T-cell (primary cell): ENCODE data around the gene LRP5. TPM values are rescaled to one million over a fixed set of nuclear protein-coding genes. Genes with fewer than 3 reads are reported as not detected.

ENCODE experiments used
- ATAC-seq, 4 experiments: fragments of 200-7000 bp in 3 of 4; fragments of 150-1000 bp in 1 of 4; cut with Tn5 transposase; replicated peaks in 1 of 4; 1 replicate in 3 of 4; 2 replicates in 1 of 4; pipeline ENCODE4 v1.10.0; 2021; ENCODE audit warnings: moderate library complexity in 3 of 4, mild to moderate bottlenecking in 2 of 4, moderate number of reproducible peaks in 1 of 4
- CTCF ChIA-PET, 2 donors: fragments of 300-600 bp; sonication (Branson Sonifier 250); formaldehyde crosslinking; loops; one replicate each; lab custom pipeline; 2022; ENCODE audit warnings: antibody characterized with exemption in 2 of 2; lab: Charles Lee
- POLR2A ChIA-PET, 2 donors: fragments of 300-600 bp; sonication (Branson Sonifier 250); formaldehyde crosslinking; loops; one replicate each; lab custom pipeline; 2022; ENCODE audit warnings: antibody characterized with exemption in 2 of 2; lab: Charles Lee
- DNase-seq, 35 experiments: peaks; one replicate each; pipeline versions ENCODE4 v3.0.0 to v3.0.0-alpha.2; 2013 to 2023
- H3K27ac ChIP-seq: one replicate; pipeline ENCODE4 v1.5.1; 2013; ENCODE audit warnings: low read length
- H3K27me3 ChIP-seq, 2 experiments: replicated peaks in 1 of 2; 1 replicate in 1 of 2; 2 replicates in 1 of 2; pipeline versions ENCODE4 v1.6.1 to v1.7.0; 2013; ENCODE audit warnings: low read length in 1 of 2, mixed read lengths in 1 of 2; ENCODE audit not compliant: control insufficient read depth in 2 of 2, insufficient read depth in 2 of 2; ENCODE audit errors: extremely low read depth in 1 of 2
- H3K36me3 ChIP-seq, 2 donors: 1 replicate in 1 of 2; 2 replicates in 1 of 2; pipeline versions ENCODE4 v1.6.1 to v1.7.0; 2013; ENCODE audit warnings: low read length in 1 of 2; ENCODE audit not compliant: control insufficient read depth in 2 of 2, insufficient read depth in 1 of 2; ENCODE audit errors: extremely low read depth in 1 of 2
- H3K4me1 ChIP-seq, 2 experiments: 1 replicate in 1 of 2; 2 replicates in 1 of 2; pipeline versions ENCODE4 v1.6.1 to v1.7.0; 2013; ENCODE audit warnings: low read length in 2 of 2, mixed read lengths in 1 of 2; ENCODE audit not compliant: insufficient read depth in 2 of 2, control insufficient read depth in 1 of 2; ENCODE audit errors: extremely low read depth in 1 of 2
- H3K4me3 ChIP-seq, 2 donors: 1 replicate in 1 of 2; 2 replicates in 1 of 2; pipeline versions ENCODE4 v1.5.1 to v1.7.0; 2013; ENCODE audit warnings: mild to moderate bottlenecking in 2 of 2, low read length in 1 of 2, moderate library complexity in 1 of 2; ENCODE audit not compliant: control insufficient read depth in 1 of 2; ENCODE audit errors: extremely low read depth in 1 of 2
- H3K9me3 ChIP-seq: 2 replicates; pipeline ENCODE4 v1.7.0; 2013
- H3K27ac Mint-ChIP-seq, 2 donors: one replicate each; pipeline ENCODE4 v1.8.0; 2020 to 2021; ENCODE audit warnings: mild to moderate bottlenecking in 2 of 2, mixed read lengths in 2 of 2
- H3K27me3 Mint-ChIP-seq, 2 donors: one replicate each; pipeline ENCODE4 v1.8.0; 2021 to 2022; ENCODE audit warnings: mixed read lengths in 2 of 2
- H3K36me3 Mint-ChIP-seq: one replicate; pipeline ENCODE4 v1.8.0; 2021; ENCODE audit warnings: mixed read lengths
- H3K4me1 Mint-ChIP-seq, 3 donors: one replicate each; pipeline ENCODE4 v1.8.0; 2020 to 2022; ENCODE audit warnings: mixed read lengths in 3 of 3, mild to moderate bottlenecking in 1 of 3
- H3K4me3 Mint-ChIP-seq, 3 donors: one replicate each; pipeline ENCODE4 v1.8.0; 2020 to 2022; ENCODE audit warnings: mild to moderate bottlenecking in 3 of 3, mixed read lengths in 3 of 3, moderate library complexity in 3 of 3
- H3K9me3 Mint-ChIP-seq, 3 donors: one replicate each; pipeline ENCODE4 v1.8.0; 2020 to 2022; ENCODE audit warnings: mixed read lengths in 3 of 3
- WGBS: methylation state at CpG from one replicate; pipeline ENCODE4 v1.1.5; 2013; ENCODE audit warnings: missing lambda C conversion rate; ENCODE audit not compliant: insufficient coverage; 5-methylcytosine and 5-hydroxymethylcytosine counted together
- total RNA-seq, 35 experiments: library from RNA in 6 of 35; stranded (reverse) in 6 of 35; fragments of 120-200 nt in 1 of 35; gene quantifications; one replicate each; pipeline versions ENCODE4 v1.2.1 to v1.2.4 and lab custom pipeline; 2013 to 2026

Gene LRP5
- total RNA-seq, 5 donors from 2014 or later (not counting 1 experiment from before 2014, with no cell fraction given) = 1.8 to 11.3 (median 7.0) TPM

DNA sequence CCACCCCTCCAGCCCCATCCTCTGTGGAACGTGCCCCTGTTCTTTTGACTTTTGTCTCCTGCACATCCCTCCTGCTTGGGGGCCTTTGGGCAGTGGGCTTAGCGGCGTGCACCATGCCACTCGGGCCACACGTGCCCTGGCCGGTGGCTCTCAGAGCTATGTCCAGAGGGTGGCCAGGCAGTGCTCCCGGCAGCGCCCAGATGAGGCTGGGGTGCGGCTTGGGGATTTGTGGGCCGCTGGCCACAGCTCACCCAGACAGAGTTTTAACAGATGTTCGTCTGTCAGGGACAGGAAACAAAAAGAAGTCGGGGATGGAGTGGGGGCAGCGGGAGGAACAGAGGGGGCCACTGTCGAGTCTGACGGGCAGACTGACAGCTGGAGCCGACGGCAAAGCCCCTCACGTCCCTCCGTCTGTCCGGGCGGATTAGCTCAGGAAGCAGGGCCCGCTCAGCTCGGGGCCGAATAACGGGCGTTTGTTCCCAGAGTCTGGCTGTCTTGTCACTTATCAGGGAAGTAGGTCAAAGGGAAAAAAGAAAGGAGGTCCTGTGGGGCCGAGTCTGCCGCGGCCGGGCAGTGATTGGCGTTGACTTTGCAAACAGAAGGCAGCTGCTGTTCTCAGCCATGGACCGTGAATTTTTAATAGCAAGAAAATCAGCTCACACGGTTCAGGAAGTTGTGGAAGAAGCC lies 61.6 kb downstream of the LRP5 start:
- POLR2A ChIA-PET = no interaction called here
- H3K4me3 ChIP-seq = no peak overlapping the region
- H3K36me3 ChIP-seq = peaks cover 0 to 2% of the 10 kb centered on the region in 2 donors
- Mint-ChIP-seq H3K9me3 (no peaks in the 10 kb centered on the region), H3K27me3 (no peaks in the 10 kb centered on the region), H3K36me3 (no peaks in the 10 kb centered on the region), H3K27ac (no peak overlapping the region), H3K4me1 (peaks cover 0 to 11% (median 2%) of the 10 kb centered on the region in 3 donors), H3K4me3 (no peak overlapping the region)
- no peak overlapping the region for H3K27ac ChIP-seq
- DNase-seq (no peak), ATAC-seq (no peak)
- 63% methylated on average over 28 of the region's 33 CpGs for WGBS
- CTCF ChIA-PET = no interaction called here
- no peaks in the 10 kb centered on the region for H3K9me3 ChIP-seq
- peaks cover 0 to 16% of the 10 kb centered on the region in 2 experiments for H3K27me3 ChIP-seq
- no peaks in the 10 kb centered on the region for H3K4me1 ChIP-seq

DNA sequence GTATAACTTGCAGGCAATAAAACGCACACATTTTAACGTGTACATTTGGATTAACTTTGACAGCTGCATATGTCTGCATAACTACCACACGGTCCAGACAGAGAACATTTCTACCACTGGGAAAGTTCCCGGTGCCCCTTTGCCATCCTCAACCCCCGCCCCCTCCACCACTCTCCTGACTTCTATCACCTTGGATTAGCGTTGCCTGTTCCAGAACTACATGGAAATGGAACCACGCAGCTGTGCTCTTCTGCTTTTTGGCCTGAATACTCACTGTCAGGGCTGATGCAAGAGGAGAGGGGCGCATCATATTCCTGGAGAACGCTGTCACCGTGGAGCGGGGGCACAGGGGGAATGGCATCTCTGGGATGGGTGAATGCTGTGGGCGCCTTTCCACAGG lies 62.1 kb downstream of the LRP5 start:
- Mint-ChIP-seq H3K4me3 (no peak overlapping the region), H3K9me3 (no peaks in the 10 kb centered on the region), H3K4me1 (peaks cover 0 to 12% (median 2%) of the 10 kb centered on the region in 3 donors), H3K27ac (no peak overlapping the region), H3K27me3 (no peaks in the 10 kb centered on the region), H3K36me3 (no peaks in the 10 kb centered on the region)
- CTCF ChIA-PET = no interaction called here
- no peak overlapping the region for H3K27ac ChIP-seq
- H3K36me3 ChIP-seq = peaks cover 0 to 2% of the 10 kb centered on the region in 2 donors
- H3K4me1 ChIP-seq = no peaks in the 10 kb centered on the region
- no peaks in the 10 kb centered on the region for H3K9me3 ChIP-seq
- POLR2A ChIA-PET = no interaction called here
- H3K4me3 ChIP-seq = no peak overlapping the region
- peaks cover 0 to 16% of the 10 kb centered on the region in 2 experiments for H3K27me3 ChIP-seq
- DNase-seq (no peak), ATAC-seq (no peak)
- WGBS = 78% methylated on average over 11 of the region's 12 CpGs

DNA sequence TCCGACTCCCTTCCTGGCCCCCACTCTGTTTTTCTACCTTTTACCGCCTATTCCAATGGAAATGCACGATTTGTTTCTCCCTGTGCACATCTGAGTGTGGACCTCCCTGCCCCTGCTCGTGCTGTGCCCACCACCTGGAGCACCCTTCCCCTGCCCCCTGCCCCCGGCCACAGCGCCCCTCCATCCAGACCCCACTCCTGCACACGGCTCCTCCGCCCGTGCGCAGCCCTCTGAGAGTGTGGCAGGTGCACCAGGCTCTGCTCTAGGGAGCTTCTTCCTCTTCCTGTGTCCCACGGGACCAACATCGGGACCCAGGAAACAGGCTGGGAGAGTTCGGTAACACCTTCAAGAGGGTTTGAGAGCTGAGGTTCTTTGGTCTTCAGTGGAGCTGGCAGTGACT lies 62.9 kb downstream of the LRP5 start:
- no peaks in the 10 kb centered on the region for H3K9me3 ChIP-seq
- Mint-ChIP-seq H3K4me1 (peaks cover 4 to 20% (median 8%) of the 10 kb centered on the region in 3 donors), H3K27me3 (peaks cover 0 to 7% of the 10 kb centered on the region in 2 donors), H3K27ac (no peak overlapping the region), H3K9me3 (no peaks in the 10 kb centered on the region), H3K4me3 (no peak overlapping the region), H3K36me3 (peaks cover 3% of the 10 kb centered on the region)
- no peak overlapping the region for H3K4me3 ChIP-seq
- ATAC-seq (no peak), DNase-seq (no peak)
- 90% methylated on average over 10 of the region's 13 CpGs for WGBS
- ChIA-PET POLR2A (no interaction called here), CTCF (interaction anchor here in 1 of 2 donors (0.7 kb wide), 1 partner anchor 78 kb away, joined by 5 read pairs; no protein-coding TSS in a partner anchor)
- peaks cover 0 to under 1% of the 10 kb centered on the region in 2 donors for H3K36me3 ChIP-seq
- H3K27ac ChIP-seq = no peak overlapping the region
- peaks cover 2 to 3% of the 10 kb centered on the region in 2 experiments for H3K4me1 ChIP-seq
- peaks cover 0 to 19% of the 10 kb centered on the region in 2 experiments for H3K27me3 ChIP-seq

DNA sequence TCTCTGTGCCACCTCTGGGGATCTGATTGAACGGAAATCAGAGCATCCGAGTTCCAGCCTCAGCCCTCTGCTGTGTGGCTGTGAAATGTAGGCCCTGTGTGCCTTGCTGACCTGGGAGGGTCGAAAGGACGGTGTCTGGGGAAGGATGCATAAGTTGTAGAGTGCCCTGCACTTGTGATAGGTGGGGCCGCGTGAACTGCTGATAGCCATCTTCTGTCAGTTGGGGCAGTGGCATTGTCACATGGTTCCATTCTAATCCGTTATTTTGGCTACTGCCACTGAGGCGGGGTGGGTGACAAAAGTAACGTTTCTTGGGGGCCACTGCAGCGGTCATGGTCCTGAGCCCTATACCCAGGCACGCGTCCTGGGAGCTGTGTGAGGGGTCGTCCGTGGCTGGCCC lies 63.4 kb downstream of the LRP5 start:
- H3K27me3 ChIP-seq = peaks cover 0 to 23% of the 10 kb centered on the region in 2 experiments
- H3K9me3 Mint-ChIP-seq = no peaks in the 10 kb centered on the region
- no peak overlapping the region for H3K4me3 Mint-ChIP-seq
- H3K9me3 ChIP-seq = no peaks in the 10 kb centered on the region
- 93% methylated on average over 13 of the region's 14 CpGs for WGBS
- ATAC-seq = no peak
- ChIA-PET CTCF (interaction anchor here in 1 of 2 donors (0.7 kb wide), 1 partner anchor 78 kb away, joined by 5 read pairs; no protein-coding TSS in a partner anchor), POLR2A (no interaction called here)
- no peak for DNase-seq
- H3K4me3 ChIP-seq = no peak overlapping the region
- H3K27me3 Mint-ChIP-seq = peaks cover 2 to 8% of the 10 kb centered on the region in 2 donors
- H3K36me3 ChIP-seq = no peaks in the 10 kb centered on the region
- peaks cover 3% of the 10 kb centered on the region for H3K36me3 Mint-ChIP-seq
- peaks cover 9 to 24% (median 13%) of the 10 kb centered on the region in 3 donors for H3K4me1 Mint-ChIP-seq
- H3K27ac Mint-ChIP-seq = no peak overlapping the region
- H3K4me1 ChIP-seq = peaks cover 7% of the 10 kb centered on the region in 2 experiments
- no peak overlapping the region for H3K27ac ChIP-seq

DNA sequence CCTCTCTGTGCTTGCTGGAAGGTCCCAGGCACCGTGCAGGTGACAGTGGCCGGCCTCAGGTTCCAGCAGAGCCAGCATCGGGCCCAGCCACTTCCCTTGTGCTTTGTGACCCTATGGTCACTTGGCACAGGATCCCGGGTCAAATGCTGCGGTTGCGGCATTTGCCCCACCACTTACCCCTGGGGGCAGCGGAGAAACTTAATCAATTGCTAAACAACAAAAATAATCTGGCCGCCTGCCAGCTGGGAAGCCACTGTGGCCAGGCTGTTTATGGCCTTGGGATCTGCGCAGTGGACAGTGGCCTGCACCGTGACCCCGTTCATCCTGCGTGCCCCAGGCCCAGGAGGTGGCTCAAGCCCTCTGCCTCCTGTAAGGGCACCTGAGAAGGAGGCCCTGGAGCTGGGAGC lies 65.0 kb downstream of the LRP5 start:
- no peak overlapping the region for H3K27ac Mint-ChIP-seq
- H3K9me3 Mint-ChIP-seq = no peaks in the 10 kb centered on the region
- DNase-seq = no peak
- H3K36me3 Mint-ChIP-seq = peaks cover 3% of the 10 kb centered on the region
- H3K27ac ChIP-seq = no peak overlapping the region
- ChIA-PET POLR2A (no interaction called here), CTCF (interaction anchor here in 1 of 2 donors (0.6 kb wide), 1 partner anchor 151 kb away, joined by 3 read pairs; no protein-coding TSS in a partner anchor)
- H3K9me3 ChIP-seq = no peaks in the 10 kb centered on the region
- no peaks in the 10 kb centered on the region for H3K36me3 ChIP-seq
- peaks cover 9% of the 10 kb centered on the region in 2 experiments for H3K4me1 ChIP-seq
- H3K27me3 ChIP-seq = peaks cover 0 to 28% of the 10 kb centered on the region in 2 experiments
- H3K4me3 ChIP-seq = no peak overlapping the region
- peaks cover 5 to 12% of the 10 kb centered on the region in 2 donors for H3K27me3 Mint-ChIP-seq
- ATAC-seq = no peak
- 83% methylated on average over 12 of the region's 12 CpGs for WGBS
- no peak overlapping the region for H3K4me3 Mint-ChIP-seq
- peaks cover 11 to 23% (median 17%) of the 10 kb centered on the region in 3 donors for H3K4me1 Mint-ChIP-seq

DNA sequence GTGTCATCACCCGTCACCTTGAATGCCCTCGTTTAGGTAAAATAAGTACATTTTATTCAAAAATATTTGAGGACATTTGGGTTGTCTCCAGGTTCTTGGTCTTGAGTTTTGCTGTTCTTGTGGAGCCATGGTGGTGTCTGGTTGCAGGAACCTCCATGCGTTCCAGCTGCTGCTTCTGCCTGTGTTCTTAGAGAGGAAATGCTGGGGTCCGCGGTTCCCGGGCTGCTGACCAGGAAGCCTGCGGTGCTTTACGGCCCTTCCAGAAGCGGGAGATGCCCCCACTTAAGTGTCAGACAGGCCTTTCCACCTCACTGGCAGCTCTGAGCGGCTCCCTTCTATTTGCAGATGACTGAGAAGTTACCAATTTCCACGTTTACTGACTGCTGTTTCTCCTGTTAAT lies 66.8 kb downstream of the LRP5 start:
- ATAC-seq (no peak), DNase-seq (no peak)
- H3K9me3 Mint-ChIP-seq = no peaks in the 10 kb centered on the region
- no peaks in the 10 kb centered on the region for H3K9me3 ChIP-seq
- peaks cover 5 to 12% of the 10 kb centered on the region in 2 donors for H3K27me3 Mint-ChIP-seq
- CTCF ChIA-PET = no interaction called here
- H3K4me3 Mint-ChIP-seq = no peak overlapping the region
- H3K36me3 ChIP-seq = no peaks in the 10 kb centered on the region
- no peak overlapping the region for H3K27ac ChIP-seq
- H3K4me1 ChIP-seq = peaks cover 9% of the 10 kb centered on the region in 2 experiments
- H3K4me3 ChIP-seq = no peak overlapping the region
- H3K4me1 Mint-ChIP-seq = peaks cover 11 to 25% (median 15%) of the 10 kb centered on the region in 3 donors
- peaks cover 0 to 19% of the 10 kb centered on the region in 2 experiments for H3K27me3 ChIP-seq
- H3K36me3 Mint-ChIP-seq = peaks cover 3% of the 10 kb centered on the region
- POLR2A ChIA-PET = no interaction called here
- H3K27ac Mint-ChIP-seq = no peak overlapping the region
- WGBS = 74% methylated on average over 8 of the region's 11 CpGs
